Measurements from ENCODE around the gene CFDP1.

Gene CFDP1

GRCh38 chr16:75246504-75247205, 186.6 kb downstream of the CFDP1 start:
- H3F3A ChIP-seq (ENCODE audit: insufficient read depth, low read length) = no peaks in the 10 kb centered on the region
- H3K4me3 ChIP-seq (ENCODE audit: low read length) = no peak overlapping the region
- no peaks in the 10 kb centered on the region for H3K36me3 ChIP-seq (replicated peaks; ENCODE audit: insufficient read depth, low read length)
- H3K79me2 ChIP-seq (ENCODE audit: low read length) = no peaks in the 10 kb centered on the region
- no peaks in the 10 kb centered on the region for H4K20me1 ChIP-seq (ENCODE audit: insufficient read depth, low read length)
- no peaks in the 10 kb centered on the region for H3K9me2 ChIP-seq (replicated peaks; ENCODE audit: insufficient read depth, low read length)
- no peak for DNase-seq
- H3K27ac ChIP-seq (ENCODE audit: low read length) = no peak overlapping the region
- peaks cover 9% of the 10 kb centered on the region for H3K27me3 ChIP-seq (replicated peaks; ENCODE audit: insufficient read depth, low read length)
- H3K4me2 ChIP-seq (ENCODE audit: low read depth, low read length) = no peak overlapping the region
- no peak overlapping the region for H3K9ac ChIP-seq (ENCODE audit: low read length)
- H3K9me3 ChIP-seq (replicated peaks; ENCODE audit: insufficient read depth, low read length) = no peaks in the 10 kb centered on the region
- no peaks in the 10 kb centered on the region for H3K4me1 ChIP-seq (ENCODE audit: low read length)
- TF ChIP-seq CTCF (IDR thresholded peaks at IDR 0.05; ENCODE audit: low read length) (no peak), EZH2 (optimal IDR thresholded peaks at IDR 0.05; ENCODE audit: low read depth, low read length) (no peak), EZH2phosphoT487 (IDR thresholded peaks at IDR 0.05; ENCODE audit: low read length) (no peak)
- H2AFZ ChIP-seq (ENCODE audit: low read length) = no peak overlapping the region

GRCh38 chr16:75244844-75245758, 188.2 kb downstream of the CFDP1 start:
- no peak overlapping the region for H2AFZ ChIP-seq (ENCODE audit: low read length)
- H3K4me2 ChIP-seq (ENCODE audit: low read depth, low read length) = no peak overlapping the region
- no peaks in the 10 kb centered on the region; the same call in 1 of the 2 replicates for H3K27me3 ChIP-seq (replicated peaks; ENCODE audit: insufficient read depth, low read length)
- no peaks in the 10 kb centered on the region for H3K4me1 ChIP-seq (ENCODE audit: low read length)
- TF ChIP-seq EZH2phosphoT487 (IDR thresholded peaks at IDR 0.05; ENCODE audit: low read length) (no peak), CTCF (IDR thresholded peaks at IDR 0.05; ENCODE audit: low read length) (no peak), EZH2 (optimal IDR thresholded peaks at IDR 0.05; ENCODE audit: low read depth, low read length) (no peak)
- H3K9me3 ChIP-seq (replicated peaks; ENCODE audit: insufficient read depth, low read length) = no peaks in the 10 kb centered on the region
- no peaks in the 10 kb centered on the region for H3K36me3 ChIP-seq (replicated peaks; ENCODE audit: insufficient read depth, low read length)
- no peaks in the 10 kb centered on the region for H3K9me2 ChIP-seq (replicated peaks; ENCODE audit: insufficient read depth, low read length)
- no peaks in the 10 kb centered on the region for H3F3A ChIP-seq (ENCODE audit: insufficient read depth, low read length)
- H3K79me2 ChIP-seq (ENCODE audit: low read length) = no peaks in the 10 kb centered on the region
- DNase-seq = no peak
- H3K9ac ChIP-seq (ENCODE audit: low read length) = no peak overlapping the region
- H3K4me3 ChIP-seq (ENCODE audit: low read length) = no peak overlapping the region
- no peaks in the 10 kb centered on the region for H4K20me1 ChIP-seq (ENCODE audit: insufficient read depth, low read length)
- no peak overlapping the region for H3K27ac ChIP-seq (ENCODE audit: low read length)

GRCh38 chr16:75244225-75244809, 189.0 kb downstream of the CFDP1 start:
- no peak overlapping the region for H3K27ac ChIP-seq (ENCODE audit: low read length)
- no peak overlapping the region for H3K9ac ChIP-seq (ENCODE audit: low read length)
- H3K9me3 ChIP-seq (replicated peaks; ENCODE audit: insufficient read depth, low read length) = no peaks in the 10 kb centered on the region
- H3K4me3 ChIP-seq (ENCODE audit: low read length) = no peak overlapping the region
- no peaks in the 10 kb centered on the region for H3K9me2 ChIP-seq (replicated peaks; ENCODE audit: insufficient read depth, low read length)
- H2AFZ ChIP-seq (ENCODE audit: low read length) = no peak overlapping the region
- H4K20me1 ChIP-seq (ENCODE audit: insufficient read depth, low read length) = no peaks in the 10 kb centered on the region
- no peaks in the 10 kb centered on the region for H3K4me1 ChIP-seq (ENCODE audit: low read length)
- no peaks in the 10 kb centered on the region for H3K27me3 ChIP-seq (replicated peaks; ENCODE audit: insufficient read depth, low read length)
- H3F3A ChIP-seq (ENCODE audit: insufficient read depth, low read length) = no peaks in the 10 kb centered on the region
- H3K36me3 ChIP-seq (replicated peaks; ENCODE audit: insufficient read depth, low read length) = no peaks in the 10 kb centered on the region
- DNase-seq = no peak
- TF ChIP-seq EZH2phosphoT487 (IDR thresholded peaks at IDR 0.05; ENCODE audit: low read length) (no peak), EZH2 (optimal IDR thresholded peaks at IDR 0.05; ENCODE audit: low read depth, low read length) (no peak), CTCF (IDR thresholded peaks at IDR 0.05; ENCODE audit: low read length) (no peak)
- H3K4me2 ChIP-seq (ENCODE audit: low read depth, low read length) = no peak overlapping the region
- H3K79me2 ChIP-seq (ENCODE audit: low read length) = no peaks in the 10 kb centered on the region

Measured in MM.1S (cell line).